Endothelial cell of umbilical vein (primary cell): ENCODE data around the gene TSR3. TPM values are rescaled to one million over a fixed set of nuclear protein-coding genes. Genes with fewer than 3 reads are reported as not detected.

Experiments
- BruUV-seq: library from RNA; stranded (reverse); fragments of 400-500 nt; replicated peaks from 2 replicates; lab custom pipeline; 2021; lab: Mats Ljungman, UMichigan
- CTCF ChIA-PET: fragments of 300-600, 350-600 bp; sonication (Branson Sonifier 250); formaldehyde crosslinking; loops from one replicate; lab custom pipeline; 2021; ENCODE audit warnings: antibody characterized with exemption, inconsistent platforms; lab: Charles Lee
- POLR2A ChIA-PET: fragments of 300-600, 350-600 bp; sonication (Branson Sonifier 250); formaldehyde crosslinking; loops from one replicate; lab custom pipeline; 2021; ENCODE audit warnings: antibody characterized with exemption, inconsistent platforms; lab: Charles Lee
- DNase-seq: peaks from one replicate; pipeline ENCODE4 v3.0.0-alpha.2; 2011; ENCODE audit warnings: low read depth, low spot score
- FAIRE-seq: peaks from 2 replicates; lab custom pipeline; 2011; peaks lifted over from hg19 to GRCh38; lab: Jason Lieb, UNC
- H2AFZ ChIP-seq: 2 replicates; pipeline ENCODE4 v1.6.0; 2012; ENCODE audit warnings: low read depth, low read length, control low read depth, inconsistent platforms
- H3K27ac ChIP-seq: 2 replicates; pipeline ENCODE4 v1.5.1; 2011; ENCODE audit warnings: low read depth, mild to moderate bottlenecking, control low read depth, low read length, moderate library complexity; ENCODE audit not compliant: insufficient read depth
- H3K27me3 ChIP-seq, 2 experiments: 2 replicates each; pipeline versions ENCODE4 v1.6.0 to v1.6.1; 2011; ENCODE audit warnings: low read length in 2 of 2, mixed read lengths in 1 of 2; ENCODE audit not compliant: control insufficient read depth in 2 of 2, insufficient read depth in 2 of 2
- H3K36me3 ChIP-seq, 2 experiments: 2 replicates in 1 of 2; 3 replicates in 1 of 2; pipeline ENCODE4 v1.5.1; 2011; ENCODE audit warnings: low read length in 2 of 2, mild to moderate bottlenecking in 1 of 2, moderate library complexity in 1 of 2; ENCODE audit not compliant: control insufficient read depth in 2 of 2, insufficient read depth in 2 of 2; ENCODE audit errors: extremely low read depth in 1 of 2
- H3K4me1 ChIP-seq: 3 replicates; pipeline ENCODE4 v1.5.1; 2011; ENCODE audit warnings: mild to moderate bottlenecking, low read length; ENCODE audit not compliant: control insufficient read depth, insufficient read depth; ENCODE audit errors: extremely low read depth
- H3K4me2 ChIP-seq: 2 replicates; pipeline ENCODE4 v1.6.1; 2011; ENCODE audit warnings: low read length, control low read depth, mixed read lengths; ENCODE audit not compliant: insufficient read depth
- H3K4me3 ChIP-seq, 3 experiments: fragments of 200-600 bp in 1 of 3; sonication (generic), shearing (Covaris generic) in 1 of 3; replicated peaks in 1 of 3; 2 replicates each; pipeline ENCODE4 v1.5.1; 2011 to 2016; ENCODE audit warnings: control low read depth in 3 of 3, low read length in 3 of 3, mild to moderate bottlenecking in 2 of 3, inconsistent platforms in 1 of 3, low read depth in 1 of 3, moderate library complexity in 1 of 3; ENCODE audit not compliant: insufficient read depth in 1 of 3
- H3K79me2 ChIP-seq: 2 replicates; pipeline ENCODE4 v1.6.0; 2012; ENCODE audit warnings: low read length, inconsistent platforms; ENCODE audit not compliant: control insufficient read depth, insufficient read depth
- H3K9ac ChIP-seq: replicated peaks from 2 replicates; pipeline ENCODE3; 2011; ENCODE audit warnings: low read length, control low read depth; ENCODE audit not compliant: insufficient read depth; ENCODE audit errors: extremely low read depth
- H3K9me1 ChIP-seq: replicated peaks from 3 replicates; pipeline ENCODE4 v1.6.0; 2011; ENCODE audit warnings: mild to moderate bottlenecking, low read length; ENCODE audit not compliant: control insufficient read depth, insufficient read depth; ENCODE audit errors: extremely low read depth
- H3K9me3 ChIP-seq: replicated peaks from 2 replicates; pipeline ENCODE4 v1.5.1; 2012; ENCODE audit warnings: low read length, inconsistent platforms; ENCODE audit not compliant: control insufficient read depth, insufficient read depth
- H4K20me1 ChIP-seq: replicated peaks from 2 replicates; pipeline ENCODE3; 2011; ENCODE audit warnings: mild to moderate bottlenecking, low read length; ENCODE audit not compliant: control insufficient read depth, insufficient read depth; ENCODE audit errors: extremely low read depth
- FOS ChIP-seq: IDR thresholded peaks from 2 replicates; pipeline ENCODE4 v1.6.1; 2011; ENCODE audit warnings: mild to moderate bottlenecking, low read length, moderate library complexity, borderline replicate concordance; ENCODE audit not compliant: insufficient read depth
- GATA2 ChIP-seq: IDR thresholded peaks from 2 replicates; pipeline ENCODE4 v1.7.0; 2011; ENCODE audit warnings: low read depth, mild to moderate bottlenecking, moderate library complexity, mixed read lengths, low read length; ENCODE audit not compliant: insufficient read length, insufficient read depth
- JUN ChIP-seq: IDR thresholded peaks from 2 replicates; pipeline ENCODE4 v1.6.1; 2011; ENCODE audit warnings: borderline replicate concordance, low read depth; ENCODE audit not compliant: insufficient read length, insufficient read depth
- POLR2A ChIP-seq: IDR thresholded peaks from 2 replicates; pipeline ENCODE4 v1.6.1; 2012; ENCODE audit warnings: low read depth, mild to moderate bottlenecking, control low read depth, low read length
- POLR2AphosphoS5 ChIP-seq: IDR thresholded peaks from 2 replicates; pipeline ENCODE4 v1.6.1; 2012; ENCODE audit warnings: low read depth, mild to moderate bottlenecking, control low read depth, low read length, moderate library complexity; ENCODE audit not compliant: insufficient read depth
- dilution Hi-C: fragments of 300-500 bp; cut with MboI; formaldehyde crosslinking; loops from one replicate; pipeline ENCODE4 v1.15.0; 2019; ENCODE audit warnings: low sequenced_read_pairs; ENCODE audit not compliant: extremely low pct_ligation_motif_present
- intact Hi-C: fragments of 100-400 bp; cut with micrococcal nuclease; formaldehyde crosslinking; loops from one replicate; pipeline ENCODE4 v1.10.0; 2022
- polyA plus RNA-seq, 4 experiments: library from polyadenylated mRNA; depleted of rRNA in 3 of 4; stranded (reverse) in 3 of 4; unstranded in 1 of 4; fragments of >200 nt; gene quantifications; 2 replicates each; pipeline versions ENCODE4 v1.2.1 to v1.2.3, GENCODE V29; 2011 to 2012; ENCODE audit warnings: missing spikeins in 1 of 4
- total RNA-seq: library from RNA; stranded (reverse); gene quantifications from 2 replicates; pipeline ENCODE4 v1.2.3, GENCODE V29; 2021

Gene TSR3
- total and polyA plus RNA-seq, 2 donors (not counting 3 experiments of a cell fraction or from before 2014, with no cell fraction given) = 65.4 to 82.7 TPM

GRCh38 chr16:1387331-1387730 lies 35.7 kb upstream of the TSR3 start:
- no peaks in the 10 kb centered on the region for H3K27me3 ChIP-seq
- no peak overlapping the region for H3K9ac ChIP-seq
- CTCF ChIA-PET = no interaction called here
- H3K36me3 ChIP-seq = peaks cover 0 to 13% of the 10 kb centered on the region in 2 experiments
- H3K79me2 ChIP-seq = no peaks in the 10 kb centered on the region
- no peak for TF ChIP-seq JUN
- no peak for TF ChIP-seq FOS
- TF ChIP-seq GATA2 = no peak
- TF ChIP-seq POLR2AphosphoS5 = no peak
- TF ChIP-seq POLR2A = no peak
- DNase-seq (no peak), FAIRE-seq (no peak)
- dilution Hi-C loops (no loop called here), intact Hi-C loops (no loop called here)
- H3K4me2 ChIP-seq = no peak overlapping the region
- H3K9me3 ChIP-seq = no peaks in the 10 kb centered on the region
- no peaks in the 10 kb centered on the region for H4K20me1 ChIP-seq
- H3K4me1 ChIP-seq = no peaks in the 10 kb centered on the region
- no peak overlapping the region for H2AFZ ChIP-seq
- no TSS peak for BruUV-seq
- no peaks in the 10 kb centered on the region for H3K9me1 ChIP-seq
- no peak overlapping the region for H3K27ac ChIP-seq
- POLR2A ChIA-PET = no interaction called here
- no peak overlapping the region for H3K4me3 ChIP-seq

GRCh38 chr16:1385232-1385631 lies 33.6 kb upstream of the TSR3 start:
- intact Hi-C loops (no loop called here), dilution Hi-C loops (no loop called here)
- Histone ChIP-seq H3K4me3 (no peak overlapping the region), H3K9me1 (no peaks in the 10 kb centered on the region), H3K36me3 (peaks cover 0 to 11% of the 10 kb centered on the region in 2 experiments), H2AFZ (no peak overlapping the region), H4K20me1 (no peaks in the 10 kb centered on the region), H3K9me3 (no peaks in the 10 kb centered on the region), H3K79me2 (no peaks in the 10 kb centered on the region), H3K4me2 (no peak overlapping the region), H3K4me1 (no peaks in the 10 kb centered on the region), H3K9ac (no peak overlapping the region), H3K27ac (no peak overlapping the region), H3K27me3 (no peaks in the 10 kb centered on the region)
- ChIA-PET POLR2A (no interaction called here), CTCF (interaction anchor here (1.4 kb wide), 1 partner anchor 21 kb away, joined by 3 read pairs; no protein-coding TSS in a partner anchor)
- no peak for DNase-seq
- no TSS peak for BruUV-seq
- FAIRE-seq = no peak
- TF ChIP-seq FOS = no peak
- TF ChIP-seq POLR2A = no peak
